CD4-positive, alpha-beta T cell treated with Interleukin-4 for 1 hour (primary cell): ENCODE data around the gene ZBED5.
A peak's percentile ranks its signal among the peaks of the same experiment; 100 is the strongest.
"Not testable (repeated sequence)": the region's sequence is repeated elsewhere in the genome, so short reads cannot be mapped to it uniquely, and the experiment has no call there.

Source experiments
- DNase-seq, 2 donors: peaks; one replicate each; pipeline ENCODE4 v3.0.0-alpha.2; 2020 to 2022

The ZBED5 gene

DNA sequence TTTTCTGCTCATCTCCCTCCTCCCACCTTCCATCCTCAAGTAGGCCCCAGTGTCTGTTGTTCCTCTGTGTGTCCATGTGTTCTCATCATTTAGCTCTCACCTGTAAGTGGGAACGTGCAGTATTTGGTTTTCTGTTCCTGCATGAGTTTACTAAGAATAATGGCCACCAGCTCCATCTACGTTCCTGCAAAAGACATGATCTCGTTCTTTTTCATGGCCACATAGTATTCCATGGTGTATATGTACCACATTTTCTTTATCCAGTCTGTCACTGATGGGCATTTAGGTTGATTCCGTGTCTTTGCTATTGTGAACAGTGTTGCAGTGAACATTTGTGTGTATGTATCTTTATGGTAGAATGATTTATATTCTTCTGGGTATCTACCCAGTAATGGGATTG lies 21.0 kb downstream of the ZBED5 start:
- not testable (repeated sequence) for DNase-seq

- no peak for DNase-seq
These were observed 28.7 kb downstream of the ZBED5 start for GRCh38 chr11:10829139-10829538.

GRCh38 chr11:10828402-10828801 lies 29.5 kb downstream of the ZBED5 start:
- DNase-seq, result no peak

DNA sequence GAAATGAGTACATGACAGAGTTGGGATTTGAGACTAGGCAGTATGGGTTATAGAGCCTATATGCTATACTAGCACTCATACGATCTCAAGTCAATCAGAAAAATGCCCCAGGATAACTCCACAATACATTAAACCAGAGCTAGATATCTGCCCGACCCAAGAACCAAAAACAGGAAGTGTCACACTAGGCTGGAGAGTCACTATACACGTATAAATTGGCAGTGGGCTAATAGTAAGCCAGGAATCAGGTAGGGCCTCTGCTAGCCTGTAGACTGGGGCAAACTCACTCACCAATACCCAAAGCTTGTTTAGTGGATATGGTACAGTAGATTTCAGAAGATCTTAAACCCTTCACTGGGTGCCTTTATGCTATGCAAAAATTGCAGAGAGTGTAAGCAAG lies 33.0 kb downstream of the ZBED5 start:
- DNase-seq, result peak in 1 of 2 donors; percentile 20

DNA sequence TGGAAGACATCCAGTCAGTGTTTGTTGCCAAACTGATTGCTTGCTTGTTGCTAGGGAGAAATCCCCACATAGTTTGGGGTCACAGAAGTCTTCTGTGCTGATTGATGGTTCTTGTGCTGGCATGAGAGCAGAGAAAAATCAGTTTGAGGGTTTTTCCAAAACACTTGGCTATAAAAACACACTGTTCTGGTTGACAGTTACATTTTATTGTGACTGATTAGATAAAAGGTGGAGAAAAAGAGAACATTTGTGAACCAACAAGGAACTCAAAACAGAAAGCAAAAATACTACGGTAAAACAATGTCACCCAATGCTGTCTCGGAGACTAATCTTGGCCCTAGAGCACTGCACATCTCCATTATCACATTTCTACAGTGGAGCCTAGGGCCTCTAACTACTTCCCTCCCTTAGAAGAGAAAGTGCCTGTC lies 34.7 kb downstream of the ZBED5 start:
- no peak for DNase-seq

- DNase-seq, result not testable (repeated sequence)
These were observed 35.4 kb downstream of the ZBED5 start for GRCh38 chr11:10822491-10822890.

DNA sequence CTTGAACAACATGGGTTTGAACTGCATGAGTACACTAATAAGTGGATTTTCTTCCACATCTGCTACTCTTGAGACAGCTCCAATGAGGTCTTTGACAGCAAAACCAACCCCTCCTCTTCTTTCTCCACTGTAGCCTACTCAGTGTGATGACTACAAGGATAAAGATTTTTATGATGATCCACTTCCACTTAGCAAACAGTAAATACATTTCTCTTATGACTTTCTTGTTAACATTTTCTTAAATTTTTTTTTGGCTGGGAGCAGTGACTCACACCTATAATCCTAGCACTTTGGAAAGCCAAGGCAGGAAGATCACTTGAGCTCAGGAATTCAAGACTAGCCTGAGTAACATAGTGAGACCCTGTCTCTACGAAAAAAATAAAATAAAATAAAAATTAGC lies 39.3 kb downstream of the ZBED5 start:
- DNase-seq, result no peak

GRCh38 chr11:10813945-10814344 lies 43.9 kb downstream of the ZBED5 start:
- no peak for DNase-seq

- DNase-seq, result peak; percentile 24 to 55
These were observed 48.3 kb downstream of the ZBED5 start for GRCh38 chr11:10809373-10810160.

DNA sequence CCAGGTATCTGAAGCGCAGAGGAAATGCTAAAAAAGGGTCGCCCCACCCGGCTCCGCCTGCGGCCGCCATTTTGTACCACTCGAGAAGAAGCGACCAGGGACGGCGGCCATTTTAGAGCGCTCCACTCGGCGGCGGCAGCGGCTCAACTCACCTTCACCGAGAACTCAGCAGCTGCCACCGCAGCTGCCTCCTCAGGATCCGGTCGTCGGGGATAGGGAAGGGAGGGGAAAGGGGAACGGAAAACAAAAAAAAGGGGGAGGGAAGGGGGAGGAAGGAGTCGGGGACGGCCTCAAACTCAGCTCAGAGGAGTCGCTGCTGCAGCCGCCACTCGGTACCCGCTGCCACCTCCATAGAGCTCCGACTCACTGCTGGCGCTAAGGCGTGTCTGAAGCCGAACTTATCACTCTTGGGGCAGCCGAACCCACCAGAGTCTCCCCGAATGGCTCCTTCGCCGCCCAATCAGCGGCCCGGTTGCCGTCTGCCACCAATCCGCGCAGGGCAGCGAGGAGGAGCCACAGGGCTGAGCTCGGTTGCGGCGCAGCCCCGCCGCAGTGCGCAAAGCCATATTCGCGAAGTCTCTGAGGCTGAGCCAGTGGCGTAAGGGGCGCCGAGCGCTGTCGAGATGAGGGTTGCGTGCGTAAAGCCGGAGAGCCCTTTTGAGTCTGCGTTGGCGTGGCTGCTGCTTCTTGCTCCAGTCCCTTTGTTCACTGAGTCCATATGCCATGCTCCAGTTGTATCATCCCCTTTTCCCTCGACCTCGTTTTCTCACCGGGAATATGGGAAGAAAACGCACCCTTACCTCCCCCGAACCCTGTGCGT lies 49.1 kb downstream of the ZBED5 start, which contains the start of gene EIF4G2:
EIF4G2 (minus strand) TSS at position 374 of the 820 bp plus-strand sequence.
- DNase-seq, result peak; percentile 99

GRCh38 chr11:10808235-10808552 lies 49.7 kb downstream of the ZBED5 start:
- DNase-seq, result no peak

DNA sequence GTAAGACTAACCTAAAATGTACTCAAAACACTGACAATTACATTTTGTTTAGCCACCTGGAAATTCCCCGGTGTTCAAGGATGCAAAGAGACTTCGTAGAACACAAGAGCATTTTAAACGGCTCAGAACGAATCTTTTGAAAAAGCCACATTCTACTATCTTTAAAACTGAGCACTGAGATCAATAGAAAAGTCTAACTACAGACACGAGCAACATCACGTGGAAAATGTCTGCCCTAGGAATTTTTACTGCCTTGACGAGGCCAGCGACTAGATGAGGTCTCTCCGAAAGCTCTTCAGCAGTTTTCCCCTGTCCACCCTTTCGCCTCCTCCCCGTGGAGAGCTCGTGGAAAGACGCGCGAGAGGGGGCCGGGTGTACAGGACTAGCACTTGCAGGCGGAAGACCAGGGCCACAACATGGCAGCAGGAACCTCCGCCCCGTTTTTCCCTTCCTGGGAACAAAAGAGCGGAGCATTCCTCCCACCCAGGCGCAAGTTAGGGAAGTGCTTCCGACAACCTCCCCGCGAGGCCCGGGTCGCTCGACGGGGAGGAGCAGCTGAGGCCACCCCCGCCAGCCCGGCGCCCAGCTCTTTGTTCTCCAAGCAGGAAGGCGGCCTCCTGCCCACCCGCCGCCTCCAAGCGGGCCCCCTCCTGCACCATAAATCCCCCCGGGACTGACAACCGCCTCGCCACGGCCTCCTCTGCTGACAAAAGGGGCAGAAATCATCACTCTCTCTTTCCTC lies 50.2 kb downstream of the ZBED5 start:
- DNase-seq, result peak; percentile 45 to 50

DNA sequence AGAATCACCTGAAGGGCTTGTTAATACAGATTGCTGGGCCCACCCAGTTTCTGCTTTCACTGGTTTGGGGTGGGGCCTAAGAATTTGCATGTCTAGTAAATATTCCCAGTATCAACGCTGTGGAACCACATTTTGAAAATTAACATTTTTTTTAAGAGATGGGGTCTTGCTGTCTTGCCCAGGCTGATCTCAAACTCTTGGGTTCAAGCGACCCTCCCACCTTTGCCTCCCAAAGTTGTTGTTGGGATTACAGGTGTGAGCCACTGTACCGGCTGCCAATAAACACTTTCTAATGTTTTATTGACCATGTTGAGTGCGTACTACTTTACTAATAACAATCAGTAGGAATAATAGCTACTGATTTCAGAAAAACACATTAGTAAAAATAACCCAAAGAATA lies 51.6 kb downstream of the ZBED5 start:
- no peak for DNase-seq

- DNase-seq, result no peak
These were observed 52.1 kb downstream of the ZBED5 start for GRCh38 chr11:10805741-10806140.

GRCh38 chr11:10803676-10804075 lies 54.2 kb downstream of the ZBED5 start:
- DNase-seq, result no peak
